Upper lobe of right lung (tissue), 1 donor: ENCODE data around the gene BTG2. TPM values are rescaled to one million over a fixed set of nuclear protein-coding genes. Genes with fewer than 3 reads are reported as not detected.

ENCODE experiments used
- ATAC-seq: fragments of 200-7000 bp; cut with Tn5 transposase; one replicate; pipeline ENCODE4 v1.9.1; 2020; ENCODE audit warnings: mild to moderate bottlenecking, moderate library complexity
- DNase-seq: peaks from one replicate; pipeline ENCODE4 v3.0.0-alpha.2; 2020
- H3K27ac ChIP-seq: fragments of 200-600 bp; one replicate; pipeline ENCODE4 v1.8.0; 2022
- H3K27me3 ChIP-seq: fragments of 200-600 bp; one replicate; pipeline ENCODE4 v1.8.0; 2022; ENCODE audit warnings: mild to moderate bottlenecking
- H3K36me3 ChIP-seq: fragments of 200-600 bp; one replicate; pipeline ENCODE4 v1.8.0; 2022
- H3K4me1 ChIP-seq: fragments of 200-600 bp; one replicate; pipeline ENCODE4 v1.8.0; 2022
- H3K4me3 ChIP-seq: fragments of 200-600 bp; one replicate; pipeline ENCODE4 v1.8.0; 2022; ENCODE audit warnings: mild to moderate bottlenecking
- H3K9me3 ChIP-seq: fragments of 200-600 bp; one replicate; pipeline ENCODE4 v1.8.0; 2022
- CTCF ChIP-seq: fragments of 200-600 bp; IDR thresholded peaks from one replicate; pipeline ENCODE4 v1.8.0; 2022; ENCODE audit warnings: antibody characterized with exemption
- intact Hi-C: fragments of 100-400 bp; cut with DNase I; formaldehyde crosslinking; loops from one replicate; pipeline ENCODE4 v1.11.0; 2022
- total RNA-seq: library from RNA; stranded (reverse); fragmentation: NEBNext Ultra II Directional; extraction: Animal tissue kit (Norgen Biotek cat#: 25700); gene quantifications from one replicate; pipeline ENCODE4 v1.2.1, GENCODE V29; 2021
- donor health status: DM: no; HTN: yes; CAD: no; lungs with severe emphysema.

The BTG2 gene
- total RNA-seq, 1 donor from 2014 or later: 95.3 TPM

GRCh38 chr1:203346060-203346768, 40.9 kb downstream of the BTG2 start:
- Histone ChIP-seq H3K27ac (peak overlapping the region; percentile 17), H3K36me3 (no peaks in the 10 kb centered on the region), H3K4me1 (peaks cover 9% of the 10 kb centered on the region), H3K27me3 (no peaks in the 10 kb centered on the region), H3K9me3 (no peaks in the 10 kb centered on the region), H3K4me3 (no peak overlapping the region)
- DNase-seq (no peak), ATAC-seq (no peak)
- no peak for TF ChIP-seq CTCF
- intact Hi-C loops: no loop called here

GRCh38 chr1:203346769-203347102, 41.4 kb downstream of the BTG2 start:
- intact Hi-C loops: no loop called here
- ATAC-seq: no peak
- no peaks in the 10 kb centered on the region for H3K36me3 ChIP-seq
- H3K4me1 ChIP-seq: peaks cover 14% of the 10 kb centered on the region
- no peak for TF ChIP-seq CTCF
- DNase-seq: no peak
- H3K27me3 ChIP-seq: no peaks in the 10 kb centered on the region
- H3K9me3 ChIP-seq: no peaks in the 10 kb centered on the region
- no peak overlapping the region for H3K4me3 ChIP-seq
- H3K27ac ChIP-seq: no peak overlapping the region

- Histone ChIP-seq H3K4me1 (peaks cover 14% of the 10 kb centered on the region), H3K4me3 (no peak overlapping the region), H3K27ac (no peak overlapping the region), H3K27me3 (no peaks in the 10 kb centered on the region), H3K9me3 (no peaks in the 10 kb centered on the region), H3K36me3 (no peaks in the 10 kb centered on the region)
- intact Hi-C loops: no loop called here
- no peak for ATAC-seq
- TF ChIP-seq CTCF: no peak
- no peak for DNase-seq
Observed at GRCh38 chr1:203349166-203349565, 43.8 kb downstream of the BTG2 start.

GRCh38 chr1:203349773-203350524, 44.6 kb downstream of the BTG2 start:
- intact Hi-C loops: no loop called here
- peak overlapping the region; percentile 41 for H3K4me3 ChIP-seq
- DNase-seq (no peak), ATAC-seq (no peak)
- H3K36me3 ChIP-seq: no peaks in the 10 kb centered on the region
- no peak for TF ChIP-seq CTCF
- no peaks in the 10 kb centered on the region for H3K9me3 ChIP-seq
- H3K4me1 ChIP-seq: peaks cover 14% of the 10 kb centered on the region
- H3K27ac ChIP-seq: no peak overlapping the region
- H3K27me3 ChIP-seq: no peaks in the 10 kb centered on the region

GRCh38 chr1:203351037-203351625, 45.8 kb downstream of the BTG2 start, which contains the start of gene FMOD:
Gene FMOD (minus strand): TSS chr1:203351122. CDS start chr1:203348270, 2,852 bp downstream.
- DNase-seq (no peak), ATAC-seq (peak; percentile 61)
- intact Hi-C loops: no loop called here
- Histone ChIP-seq H3K36me3 (no peaks in the 10 kb centered on the region), H3K4me3 (peak within 1 kb of the TSS; percentile 41), H3K27ac (peak within 1 kb of the TSS; percentile 58), H3K4me1 (peaks cover 12% of the 10 kb centered on the region), H3K9me3 (no peaks in the 10 kb centered on the region), H3K27me3 (no peaks in the 10 kb centered on the region)
- no peak for TF ChIP-seq CTCF
